C4-2B (cell line): ENCODE measurements around the gene TPPP.

Experiments used
- H3K27ac ChIP-seq: fragments of 450-650 bp; 2 replicates; pipeline ENCODE4 v1.5.1; 2017
- ZFX ChIP-seq: fragments of 450-650 bp; IDR thresholded peaks from 2 replicates; pipeline ENCODE4 v1.6.1; 2017
- TF ChIP-seq, protein P1 (sequence below): fragments of 450-650 bp; conservative IDR thresholded peaks from 2 replicates; pipeline ENCODE4 v1.5.1; 2017; ENCODE audit warnings: mild to moderate bottlenecking

Gene TPPP

DNA sequence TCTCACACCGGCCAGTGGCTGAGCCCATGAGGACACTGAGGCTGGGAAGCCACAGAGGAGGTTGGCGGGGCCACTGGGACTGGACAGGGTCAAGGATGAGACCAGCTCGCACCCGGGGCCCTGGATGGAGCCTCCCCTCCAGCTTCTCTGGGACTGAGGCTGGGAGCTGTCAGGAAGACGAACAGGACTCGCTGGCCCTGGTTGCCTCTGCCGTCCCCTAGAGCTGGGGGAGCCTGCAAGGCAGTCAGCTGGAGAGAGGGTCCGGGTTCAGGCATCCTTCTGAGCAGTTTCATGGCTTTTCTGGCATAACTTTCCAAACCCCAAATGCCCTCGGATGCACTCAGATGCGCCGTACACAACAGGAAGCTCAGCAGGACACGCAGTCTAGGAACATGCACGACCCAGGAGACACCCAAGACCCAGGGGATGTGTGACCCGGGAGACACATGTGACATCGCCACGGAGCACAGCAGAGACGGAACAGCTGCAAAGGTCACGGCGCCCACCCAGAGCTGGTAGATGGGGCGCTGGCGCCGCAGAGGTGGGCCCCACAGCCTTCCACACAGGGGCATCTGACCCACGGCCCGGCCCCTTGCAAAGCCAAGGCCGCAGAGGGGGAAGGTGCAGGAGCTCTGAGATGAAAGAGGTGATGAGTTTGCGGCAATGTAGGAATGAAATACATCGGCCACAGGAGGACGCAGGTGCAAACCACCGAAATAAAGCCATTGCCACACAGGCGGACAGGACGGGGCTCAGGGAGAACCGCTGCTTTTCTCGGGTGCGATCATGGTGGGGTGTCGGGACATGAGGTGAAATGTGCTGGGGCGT lies 17.1 kb downstream of the TPPP start:
- TF ChIP-seq ZFX: no peak
- TF ChIP-seq, protein P1, sequence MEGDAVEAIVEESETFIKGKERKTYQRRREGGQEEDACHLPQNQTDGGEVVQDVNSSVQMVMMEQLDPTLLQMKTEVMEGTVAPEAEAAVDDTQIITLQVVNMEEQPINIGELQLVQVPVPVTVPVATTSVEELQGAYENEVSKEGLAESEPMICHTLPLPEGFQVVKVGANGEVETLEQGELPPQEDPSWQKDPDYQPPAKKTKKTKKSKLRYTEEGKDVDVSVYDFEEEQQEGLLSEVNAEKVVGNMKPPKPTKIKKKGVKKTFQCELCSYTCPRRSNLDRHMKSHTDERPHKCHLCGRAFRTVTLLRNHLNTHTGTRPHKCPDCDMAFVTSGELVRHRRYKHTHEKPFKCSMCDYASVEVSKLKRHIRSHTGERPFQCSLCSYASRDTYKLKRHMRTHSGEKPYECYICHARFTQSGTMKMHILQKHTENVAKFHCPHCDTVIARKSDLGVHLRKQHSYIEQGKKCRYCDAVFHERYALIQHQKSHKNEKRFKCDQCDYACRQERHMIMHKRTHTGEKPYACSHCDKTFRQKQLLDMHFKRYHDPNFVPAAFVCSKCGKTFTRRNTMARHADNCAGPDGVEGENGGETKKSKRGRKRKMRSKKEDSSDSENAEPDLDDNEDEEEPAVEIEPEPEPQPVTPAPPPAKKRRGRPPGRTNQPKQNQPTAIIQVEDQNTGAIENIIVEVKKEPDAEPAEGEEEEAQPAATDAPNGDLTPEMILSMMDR: no peak
- H3K27ac ChIP-seq: no peak overlapping the region

DNA sequence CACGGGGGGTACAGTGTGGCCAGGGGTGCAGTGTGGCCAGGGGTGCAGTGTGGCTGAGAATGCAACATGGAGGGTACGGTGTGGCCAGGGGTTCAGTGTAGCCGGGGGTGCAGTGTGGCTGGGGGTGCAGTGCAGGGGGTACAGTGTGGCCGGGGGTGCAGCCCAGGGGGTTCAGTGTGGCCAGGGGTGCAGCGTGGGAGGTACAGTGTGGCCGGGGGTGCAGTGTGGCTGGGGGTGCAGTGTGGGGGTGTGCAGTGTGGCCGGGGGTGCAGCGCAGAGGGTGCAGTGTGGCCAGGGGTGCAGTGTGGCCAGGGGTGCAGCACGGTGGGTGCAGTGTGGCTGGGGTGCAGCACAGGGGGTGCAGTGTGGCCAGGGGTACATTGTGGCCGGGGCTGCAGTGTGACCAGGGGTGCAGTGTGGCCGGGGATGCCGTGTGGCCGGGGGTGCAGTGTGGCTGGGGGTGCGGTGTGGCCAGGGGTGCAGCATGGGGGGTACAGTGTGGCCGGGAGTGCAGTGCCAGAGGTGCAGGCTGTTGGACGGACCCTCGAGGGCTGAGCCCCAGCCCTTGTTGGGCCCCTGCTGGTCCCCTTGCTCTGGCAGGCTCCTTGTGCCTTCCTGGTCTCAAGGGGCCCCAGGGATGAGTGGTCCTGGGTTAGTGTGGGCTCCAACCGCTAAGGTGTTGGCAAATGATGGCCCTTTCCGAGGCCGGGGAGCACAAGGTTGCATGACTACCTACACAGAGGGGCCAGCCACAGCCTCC lies 17.9 kb downstream of the TPPP start:
- TF ChIP-seq ZFX: no peak
- TF ChIP-seq, protein P1: no peak
- H3K27ac ChIP-seq: no peak overlapping the region

DNA sequence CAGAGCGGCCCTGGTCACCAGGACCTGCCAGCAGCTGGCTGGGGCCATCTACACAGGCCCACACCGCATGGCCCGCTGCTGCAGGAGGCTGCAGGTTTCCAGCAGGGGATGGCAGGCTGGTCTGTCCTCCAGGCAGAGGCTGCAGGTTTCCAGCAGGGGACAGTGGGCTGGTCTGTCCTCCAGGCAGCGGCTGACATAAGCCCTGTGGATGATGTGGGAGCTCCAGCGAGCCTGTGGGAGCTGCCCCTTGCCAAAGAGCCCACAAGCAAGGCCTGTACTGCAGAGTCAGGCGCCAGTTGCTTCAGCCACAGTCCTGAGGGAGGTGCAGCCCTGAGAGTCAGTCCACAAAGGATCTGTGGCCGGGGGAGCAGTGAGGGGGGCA lies 18.5 kb downstream of the TPPP start:
- TF ChIP-seq ZFX: no peak
- TF ChIP-seq, protein P1: no peak
- no peak overlapping the region; the same call in 1 of the 2 replicates for H3K27ac ChIP-seq

DNA sequence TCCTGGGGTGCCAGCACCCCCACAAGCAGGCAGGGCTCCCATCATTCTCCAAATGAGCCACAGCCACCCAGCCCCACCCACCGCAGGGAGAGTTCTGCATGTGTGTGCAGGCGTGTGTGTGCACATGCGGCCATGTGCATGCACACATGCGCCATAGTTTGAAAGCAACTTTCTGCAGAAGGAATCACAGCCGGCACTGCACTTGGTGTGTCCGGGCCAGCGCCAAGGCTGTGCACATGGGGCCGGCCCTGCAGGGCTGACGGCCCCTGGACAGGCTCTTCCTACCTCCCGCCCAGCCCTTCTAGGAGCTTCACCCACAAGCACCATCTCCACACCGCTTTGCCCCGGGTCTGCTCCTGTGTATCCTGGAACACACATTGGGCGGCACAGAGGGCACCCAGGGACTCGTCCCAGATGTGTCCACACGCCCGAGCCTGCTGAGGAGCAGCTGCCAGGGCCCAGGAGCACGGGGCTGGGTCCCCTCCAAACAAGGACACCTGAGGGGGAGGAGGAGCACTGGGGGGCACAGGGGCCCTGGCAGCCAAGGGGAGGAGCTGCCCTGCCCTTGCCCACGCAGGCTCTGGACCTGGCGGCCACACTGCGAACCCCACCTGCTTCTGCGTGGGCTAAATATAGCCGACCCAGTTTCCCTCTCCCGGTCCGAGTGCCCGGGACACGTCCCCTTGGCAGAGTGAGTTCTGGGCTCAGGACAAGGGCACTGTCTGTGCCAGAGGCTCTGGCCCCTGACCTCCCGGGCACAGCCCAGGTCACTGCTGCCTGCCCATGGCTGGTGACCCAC lies 19.1 kb downstream of the TPPP start:
- no peak for TF ChIP-seq ZFX
- TF ChIP-seq, protein P1: no peak
- peak overlapping the region; percentile 68 for H3K27ac ChIP-seq

DNA sequence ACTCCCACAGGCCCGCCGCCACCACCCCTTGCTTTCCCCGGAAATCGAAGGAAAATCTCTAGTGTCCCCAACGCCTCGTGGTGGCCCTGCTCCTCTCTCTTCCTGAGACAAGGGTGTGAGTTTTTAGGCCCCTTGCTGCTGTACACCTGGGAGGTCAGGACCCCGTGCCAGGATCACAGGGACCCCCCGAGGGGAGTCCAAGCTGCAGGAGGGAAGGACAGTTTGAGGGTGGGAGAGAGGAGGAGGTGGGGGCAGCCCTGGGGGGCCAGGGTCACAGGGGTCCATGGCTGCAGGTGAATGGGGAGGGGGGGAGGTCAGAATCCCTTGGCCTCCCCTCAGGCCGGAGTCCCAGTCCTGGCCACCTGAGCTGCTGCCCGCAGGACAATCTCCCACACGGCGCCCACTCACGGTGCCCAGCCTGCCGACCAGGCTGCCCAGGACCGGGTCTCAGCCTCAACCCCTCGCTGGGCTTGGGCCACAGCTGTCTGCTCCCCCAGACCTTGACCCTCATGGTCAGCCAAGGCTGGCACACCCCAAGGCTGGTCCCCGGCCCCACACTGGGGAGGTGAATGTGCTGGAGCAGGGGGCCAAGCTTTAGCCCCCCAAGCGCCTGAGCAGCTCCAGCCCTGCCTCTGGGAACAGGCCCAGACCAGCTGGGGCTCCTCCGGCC lies 19.9 kb downstream of the TPPP start:
- TF ChIP-seq ZFX: no peak
- TF ChIP-seq, protein P1: no peak
- peak overlapping the region; percentile 68 for H3K27ac ChIP-seq

DNA sequence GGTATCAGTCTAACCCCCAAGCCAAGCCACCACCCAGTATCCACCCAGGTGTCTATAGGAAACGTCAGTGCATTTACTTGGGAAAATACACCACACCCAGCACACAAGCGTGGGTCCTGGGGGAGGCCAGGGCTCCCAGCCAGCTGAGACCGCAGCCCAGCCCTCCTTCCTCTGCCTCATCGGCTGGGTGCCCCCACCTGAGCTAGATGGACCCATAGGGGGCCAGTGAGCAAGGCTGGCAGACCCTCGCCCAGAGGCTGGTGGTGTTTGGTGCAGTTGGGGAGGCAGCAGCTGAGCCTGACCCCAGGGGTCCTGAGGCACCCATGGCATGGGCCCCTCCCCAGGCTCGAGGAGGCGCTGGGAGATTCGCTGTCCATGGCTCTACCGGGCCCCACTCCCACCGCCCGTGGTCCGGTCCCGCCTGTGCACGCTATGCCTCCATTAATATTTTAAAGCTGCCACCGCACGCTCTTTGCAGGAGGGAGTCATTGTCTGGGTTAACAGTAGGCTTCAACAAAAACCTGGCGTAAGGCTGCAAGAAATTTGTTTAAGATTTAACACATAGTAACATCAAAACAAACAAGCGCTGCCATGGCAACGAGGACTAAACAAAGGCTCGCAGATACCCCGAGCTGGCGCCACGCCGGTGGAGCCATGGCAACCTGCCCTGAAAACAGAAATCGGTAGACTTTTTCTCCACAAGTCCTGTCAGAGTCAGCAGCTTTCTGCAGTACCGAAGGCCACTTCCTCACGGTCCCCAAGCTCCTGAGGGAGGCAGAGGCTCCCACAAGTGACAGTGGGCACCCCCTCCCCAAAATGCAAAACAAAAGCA lies 20.6 kb downstream of the TPPP start:
- peak overlapping the region; percentile 68 for H3K27ac ChIP-seq
- TF ChIP-seq, protein P1: no peak
- no peak for TF ChIP-seq ZFX
